PFSK-1 (cell line): Measurements from ENCODE around the gene CERS6.

Source experiments
- FOXP2 ChIP-seq: optimal IDR thresholded peaks from 2 replicates; pipeline ENCODE3; 2011; ENCODE audit warnings: borderline replicate concordance, control low read depth, inconsistent platforms; ENCODE audit not compliant: insufficient read depth; ENCODE audit errors: extremely low read length, extremely low read depth
- POLR2AphosphoS5 ChIP-seq: IDR thresholded peaks from 2 replicates; pipeline ENCODE4 v1.6.1; 2012; ENCODE audit warnings: low read depth, mild to moderate bottlenecking, control low read depth, low read length, moderate library complexity
- REST ChIP-seq, 2 experiments: IDR thresholded peaks; 2 replicates each; pipeline versions ENCODE4 v1.6.1 to v1.8.0; 2011 to 2012; ENCODE audit warnings: low read depth in 2 of 2, low read length in 2 of 2, control low read depth in 1 of 2, inconsistent platforms in 1 of 2, mild to moderate bottlenecking in 1 of 2, moderate library complexity in 1 of 2; ENCODE audit not compliant: insufficient read depth in 1 of 2
- SIN3A ChIP-seq: IDR thresholded peaks from 2 replicates; pipeline ENCODE4 v1.6.1; 2012; ENCODE audit warnings: mild to moderate bottlenecking, low read length, moderate library complexity, borderline replicate concordance; ENCODE audit not compliant: insufficient read depth
- TAF1 ChIP-seq: IDR thresholded peaks from 2 replicates; pipeline ENCODE4 v1.6.1; 2012; ENCODE audit warnings: low read length, control low read depth, borderline replicate concordance; ENCODE audit not compliant: insufficient read depth

Gene CERS6

GRCh38 chr2:168577885-168578284, 121.8 kb downstream of the CERS6 start:
- TF ChIP-seq SIN3A (no peak), POLR2AphosphoS5 (no peak), REST (IDR thresholded peaks at IDR 0.05; ENCODE audit: insufficient read depth in 1 of 2, low read depth in 2 of 2, low read length in 2 of 2) (no peak), TAF1 (no peak)

- TF ChIP-seq POLR2AphosphoS5 (no peak), SIN3A (no peak), REST (IDR thresholded peaks at IDR 0.05; ENCODE audit: insufficient read depth in 1 of 2, low read depth in 2 of 2, low read length in 2 of 2) (no peak), TAF1 (no peak), FOXP2 (no peak)
Observed at GRCh38 chr2:168583064-168583709, 127.1 kb downstream of the CERS6 start.

GRCh38 chr2:168583710-168584521, 127.8 kb downstream of the CERS6 start:
- TF ChIP-seq REST (IDR thresholded peaks at IDR 0.05; ENCODE audit: insufficient read depth in 1 of 2, low read depth in 2 of 2, low read length in 2 of 2) (no peak), SIN3A (no peak), FOXP2 (no peak), POLR2AphosphoS5 (no peak), TAF1 (no peak)

GRCh38 chr2:168584911-168585310, 128.8 kb downstream of the CERS6 start:
- TF ChIP-seq REST (IDR thresholded peaks at IDR 0.05; ENCODE audit: insufficient read depth in 1 of 2, low read depth in 2 of 2, low read length in 2 of 2): no peak
- TF ChIP-seq POLR2AphosphoS5: no peak
- no peak for TF ChIP-seq TAF1
- no peak for TF ChIP-seq FOXP2
- no peak for TF ChIP-seq SIN3A
